H1 (cell line): ENCODE results near the gene SLN. TPM values are rescaled to one million over a fixed set of nuclear protein-coding genes. Genes with fewer than 3 reads are reported as not detected.

Experiments used
- polyA plus RNA-seq, 7 experiments: library from polyadenylated mRNA; depleted of rRNA in 3 of 7; stranded (reverse) in 5 of 7; unstranded in 2 of 7; fragments of >200 nt in 5 of 7; fragments of 200-250 nt in 2 of 7; gene quantifications; 1 replicate in 5 of 7; 2 replicates in 1 of 7; 4 replicates in 1 of 7; pipeline versions ENCODE4 v1.2.1 to v1.2.3, GENCODE V29; 2011 to 2013; ENCODE audit warnings: missing spikeins in 2 of 7, mixed read lengths in 2 of 7
- total RNA-seq: library from RNA; stranded (reverse); fragmentation: NEBNext Ultra II Directional; extraction: Animal tissue kit (Norgen Biotek cat#: 25700); gene quantifications from 2 replicates; pipeline ENCODE4 v1.2.1, GENCODE V29; 2021

The SLN gene
- total and polyA plus RNA-seq, 2 of the 8 experiments (the other 6 are each of a cell fraction or from before 2014, with no cell fraction given): not detected

Other genes with a start within 250 kb of the SLN start
- 11.9 and 13.0 TPM in 2 replicates for gene ALKBH8, start 146.3 kb downstream of the SLN start, total RNA-seq
- gene ALKBH8, start 146.3 kb downstream of the SLN start, polyA plus RNA-seq (2011; rRNA removed): 1.8 and 3.6 TPM in 2 replicates
- 1.6 and 1.7 TPM in 2 replicates for gene ELMOD1, start 120.9 kb downstream of the SLN start, total RNA-seq
- 0.47 and 0.63 TPM in 2 replicates for gene ELMOD1, start 120.9 kb downstream of the SLN start, polyA plus RNA-seq (2011; rRNA removed)
- gene SLC35F2, start 146.7 kb upstream of the SLN start, total RNA-seq: 28.0 and 29.7 TPM in 2 replicates
- 11.0 and 15.1 TPM in 2 replicates for gene SLC35F2, start 146.7 kb upstream of the SLN start, polyA plus RNA-seq (2011; rRNA removed)
- 17.9 and 19.1 TPM in 2 replicates for gene RAB39A, start 216.4 kb upstream of the SLN start, total RNA-seq
- 6.2 and 7.1 TPM in 2 replicates for gene RAB39A, start 216.4 kb upstream of the SLN start, polyA plus RNA-seq (2011; rRNA removed)